GM18858 (cell line): ENCODE data around the gene MMP17.

Experiments used
- ATAC-seq: cut with Tn5 transposase; IDR thresholded peaks from one replicate; pipeline ENCODE4 v1.9.1; 2021; ENCODE audit not compliant: unreplicated experiment

MMP17 gene

GRCh38 chr12:131829791-131830334 is 1.7 kb downstream of the MMP17 start:
- no peak for ATAC-seq

DNA sequence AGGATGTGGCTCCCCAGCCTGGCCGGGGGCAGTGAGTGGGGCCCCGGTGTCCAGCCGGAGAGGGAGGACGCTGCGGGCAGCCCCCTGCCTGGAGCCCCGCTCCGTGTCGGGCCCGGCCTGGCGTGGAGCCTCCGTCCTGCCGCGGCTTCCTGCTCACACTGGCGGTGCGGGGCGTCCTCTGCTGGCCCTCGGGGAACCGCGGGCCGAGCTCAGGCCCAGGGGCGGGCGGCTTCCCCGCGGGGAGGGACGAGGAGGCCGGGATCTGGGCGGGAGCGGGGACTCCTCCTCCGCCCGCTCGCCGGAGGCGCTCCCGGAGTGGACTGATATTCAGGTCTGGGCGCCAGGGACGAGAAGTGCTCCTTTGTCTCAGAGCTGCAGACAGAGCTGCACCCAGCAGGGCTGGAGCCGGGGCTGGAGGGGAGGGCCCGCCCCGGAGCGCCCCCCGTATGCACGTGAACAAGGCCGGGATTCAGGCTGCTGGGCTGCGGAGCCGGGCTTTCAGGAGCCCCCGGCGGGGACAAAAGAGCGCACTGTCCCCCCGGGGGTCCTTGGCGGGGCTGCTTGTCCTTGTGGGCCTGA is 2.2 kb downstream of the MMP17 start:
- no peak for ATAC-seq

DNA sequence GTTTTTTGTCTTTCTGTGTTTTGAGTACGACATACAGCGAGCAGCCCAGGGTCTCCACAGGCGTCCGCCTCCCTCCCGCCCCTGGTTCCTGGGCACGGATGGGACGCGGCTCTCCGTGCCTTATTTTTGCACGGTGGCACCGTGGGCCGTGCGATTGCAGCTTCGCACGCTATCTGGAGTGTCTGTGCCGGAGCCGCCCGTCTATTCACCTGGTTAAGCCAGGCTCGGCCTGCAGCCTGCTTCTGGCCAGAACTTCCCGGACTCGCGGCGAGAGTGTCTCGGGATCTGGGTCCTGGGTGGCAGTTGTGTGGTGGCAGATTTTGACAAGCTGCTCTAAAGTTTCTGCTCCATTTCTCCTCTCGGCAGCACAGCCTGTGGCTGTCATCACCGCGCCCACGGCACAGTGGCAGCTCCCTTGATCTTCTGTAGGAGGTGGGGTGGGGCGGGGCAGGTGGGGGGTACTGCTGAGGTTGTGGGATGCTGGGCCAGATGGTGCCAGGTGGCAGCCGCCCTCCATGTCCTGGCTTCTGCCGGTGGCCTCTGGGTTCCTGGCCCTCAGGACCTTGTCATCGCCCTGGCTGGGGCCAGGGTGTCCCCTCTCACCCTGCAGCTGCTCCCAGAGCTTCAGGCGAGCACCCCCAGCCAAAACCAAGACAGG is 2.9 kb downstream of the MMP17 start:
- ATAC-seq: no peak

- no peak for ATAC-seq
Measured at GRCh38 chr12:131831635-131832041, 3.4 kb downstream of the MMP17 start.

DNA sequence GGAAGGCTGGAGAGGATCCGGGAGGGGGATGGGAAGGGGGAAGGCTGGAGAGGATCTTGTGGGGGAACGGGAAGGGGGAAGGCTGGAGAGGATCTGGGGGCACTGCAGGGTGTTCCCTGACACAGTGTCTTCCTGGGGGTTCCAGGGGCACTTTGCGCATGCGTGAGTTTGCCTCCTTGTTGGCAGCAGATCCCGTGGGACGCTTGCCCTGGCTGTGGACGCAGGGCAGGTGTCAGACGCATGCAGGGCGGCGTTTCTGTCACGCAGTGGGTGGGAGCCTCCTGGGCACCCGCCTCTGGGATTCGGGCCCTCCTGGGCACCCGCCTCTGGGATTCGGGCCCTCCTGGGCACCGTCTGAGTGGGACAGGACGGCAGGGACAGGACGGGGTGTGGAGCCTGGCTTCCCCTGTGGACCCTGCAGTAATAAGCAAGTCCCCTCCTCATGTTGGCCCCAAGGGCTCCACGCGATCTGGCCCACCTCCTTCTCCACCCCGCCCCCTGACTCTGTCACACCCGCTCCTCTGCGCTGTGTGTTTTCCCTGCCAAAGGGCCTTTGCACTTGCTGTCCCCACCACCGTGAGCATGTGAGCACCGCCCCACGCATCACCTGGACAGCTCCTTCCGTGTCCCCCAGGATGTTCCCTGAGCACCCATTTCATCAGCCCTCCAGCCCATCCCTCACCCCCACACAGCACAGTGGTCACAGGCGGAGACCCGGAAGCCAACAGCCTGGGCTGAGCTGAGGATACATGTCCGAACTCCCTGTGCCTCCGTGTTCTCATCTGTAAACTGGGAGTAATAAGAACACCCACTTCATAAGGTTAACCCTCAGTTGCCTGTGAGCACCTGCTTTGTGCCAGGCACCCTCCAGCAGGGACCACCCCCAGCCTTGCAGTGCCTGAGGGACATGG is 4.4 kb downstream of the MMP17 start:
- no peak for ATAC-seq

DNA sequence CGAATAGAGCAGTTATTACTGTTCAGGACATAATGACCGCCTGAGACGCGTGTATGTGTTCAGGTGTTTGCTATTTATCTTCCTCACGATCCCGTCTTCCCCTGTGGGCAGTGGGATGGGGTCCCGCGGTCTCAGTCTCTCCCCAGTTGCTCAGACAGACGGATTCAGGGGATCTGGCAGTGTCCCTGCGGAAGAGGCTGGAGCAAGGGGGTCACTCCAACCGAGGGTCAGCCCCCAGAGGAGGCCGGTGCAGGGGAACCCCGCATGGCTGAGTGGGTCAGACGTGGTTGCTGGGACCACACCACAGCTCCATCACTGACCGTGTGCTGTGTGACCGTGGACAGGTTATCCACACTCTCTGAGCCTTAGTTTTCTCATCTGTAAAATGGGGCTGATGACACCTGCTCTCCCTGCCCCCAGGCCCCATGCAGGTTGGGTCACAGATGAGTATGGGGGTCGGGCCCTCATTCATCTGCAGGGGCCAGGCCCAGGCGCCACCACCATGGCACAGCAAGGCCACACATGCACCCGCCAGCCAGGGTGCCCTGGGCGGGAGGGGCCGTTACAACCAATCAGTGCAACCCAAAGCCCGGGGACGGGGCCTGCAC is 5.2 kb downstream of the MMP17 start:
- ATAC-seq: no peak

GRCh38 chr12:131833896-131834641 is 5.9 kb downstream of the MMP17 start:
- ATAC-seq: no peak

- ATAC-seq: no peak
Measured at GRCh38 chr12:131834798-131835615, 6.8 kb downstream of the MMP17 start.

DNA sequence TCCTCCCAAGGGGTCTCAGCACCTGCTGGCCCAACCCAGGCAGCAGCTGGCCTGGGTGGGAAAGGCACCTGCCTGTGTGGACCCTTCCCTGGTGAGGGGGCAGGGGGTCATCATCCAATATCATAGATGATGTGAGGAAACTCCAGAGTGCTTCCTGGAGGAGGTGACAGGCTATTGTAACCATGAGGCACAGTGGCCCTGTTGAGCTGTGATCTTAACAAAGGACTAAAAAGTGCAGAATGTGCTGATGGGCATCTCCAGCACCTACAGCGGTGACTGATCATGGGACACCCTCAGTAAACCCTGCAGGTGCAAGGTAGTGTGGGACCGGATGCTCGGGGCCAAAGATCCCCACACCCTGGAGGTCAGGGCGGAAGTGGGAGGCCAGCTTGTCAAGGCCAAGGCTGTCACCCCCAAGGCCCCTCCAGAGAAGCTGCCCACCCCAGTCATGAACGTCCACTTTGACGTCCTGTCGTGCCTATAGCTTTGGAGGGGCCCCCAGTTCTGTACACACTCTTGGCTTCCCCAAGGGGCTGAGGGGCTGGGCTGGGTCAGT is 7.5 kb downstream of the MMP17 start:
- no peak for ATAC-seq

DNA sequence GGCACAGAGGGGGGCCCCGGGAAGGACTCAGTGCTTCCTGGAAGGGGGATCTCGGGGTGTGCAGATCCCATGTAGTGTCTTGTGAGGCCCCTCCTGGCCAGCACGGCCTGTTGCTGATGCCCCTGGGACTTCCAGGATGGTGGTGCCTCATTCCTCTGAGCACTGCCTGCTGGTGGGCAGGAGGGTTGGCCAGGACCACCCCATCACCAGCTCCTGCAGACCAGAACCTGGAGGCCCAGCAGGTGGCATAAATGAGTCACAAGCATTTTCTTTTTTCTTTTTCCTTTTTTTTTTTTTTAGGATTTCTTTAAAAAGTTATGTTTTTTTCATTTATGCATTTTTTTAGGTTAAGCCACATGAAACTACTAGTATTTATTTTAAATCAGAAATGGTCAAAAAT is 8.0 kb downstream of the MMP17 start:
- ATAC-seq: no peak

DNA sequence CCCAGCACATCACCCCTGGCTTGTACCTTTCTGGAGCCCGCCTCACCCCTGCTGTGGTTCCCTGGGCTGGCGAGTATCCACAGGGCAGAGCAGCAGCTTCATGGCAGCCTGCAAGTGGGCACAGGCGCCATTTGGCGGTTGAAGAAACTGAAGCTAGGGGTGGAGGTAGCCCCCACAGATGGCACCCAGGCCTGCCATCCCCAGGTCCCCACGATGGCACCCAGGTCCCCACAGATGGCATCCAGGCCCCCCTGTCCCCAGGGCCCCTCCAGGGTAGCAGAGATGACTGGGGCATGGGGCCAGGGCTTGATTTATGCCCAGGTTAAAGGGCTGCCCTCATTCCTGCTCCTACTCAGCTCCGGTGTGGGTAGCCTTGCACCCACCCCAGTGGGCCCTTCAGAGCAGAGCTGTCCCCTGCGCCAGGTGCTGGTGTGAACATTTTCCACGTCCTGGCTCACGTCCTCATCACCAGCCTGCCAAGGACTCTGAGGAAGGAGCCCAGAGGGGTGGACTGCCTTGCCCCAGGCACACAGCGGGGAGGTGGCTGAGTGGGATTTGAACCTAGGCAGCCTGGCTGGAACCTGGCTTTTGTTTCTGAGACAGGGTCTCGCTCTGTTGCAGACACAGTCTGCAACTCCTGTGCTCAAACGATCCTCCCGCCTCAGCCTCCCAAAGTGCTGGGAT is 8.7 kb downstream of the MMP17 start:
- ATAC-seq: no peak

DNA sequence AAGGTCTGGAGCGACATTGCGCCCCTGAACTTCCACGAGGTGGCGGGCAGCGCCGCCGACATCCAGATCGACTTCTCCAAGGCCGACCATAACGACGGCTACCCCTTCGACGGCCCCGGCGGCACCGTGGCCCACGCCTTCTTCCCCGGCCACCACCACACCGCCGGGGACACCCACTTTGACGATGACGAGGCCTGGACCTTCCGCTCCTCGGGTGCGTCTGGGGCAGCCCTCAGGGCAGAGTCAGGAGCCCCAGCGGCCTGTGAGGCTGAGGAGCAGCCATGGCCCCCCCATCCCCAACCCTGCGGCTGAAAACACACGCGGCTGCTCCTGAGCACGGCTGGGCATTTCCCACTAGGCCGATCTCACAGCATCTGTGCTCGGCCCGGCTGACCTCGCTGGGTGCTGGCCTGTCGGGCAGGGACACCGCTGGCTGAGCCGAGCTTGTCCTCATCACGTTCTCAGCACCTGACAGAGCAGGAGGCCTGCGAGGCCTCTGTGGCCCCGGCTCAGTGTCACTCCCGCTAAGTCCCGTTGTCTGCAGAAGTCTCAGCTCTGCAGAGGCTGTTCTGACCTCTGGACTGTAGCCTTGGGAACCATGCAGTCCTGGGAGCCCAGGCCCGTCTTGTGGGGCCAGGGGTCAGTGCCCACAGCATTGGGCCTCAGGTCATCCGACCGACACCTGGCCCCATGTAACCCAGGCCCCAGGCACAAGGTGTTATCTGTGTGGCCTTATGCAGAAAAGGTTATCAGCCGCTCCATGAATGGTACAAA is 12.6 kb downstream of the MMP17 start:
- no peak for ATAC-seq

DNA sequence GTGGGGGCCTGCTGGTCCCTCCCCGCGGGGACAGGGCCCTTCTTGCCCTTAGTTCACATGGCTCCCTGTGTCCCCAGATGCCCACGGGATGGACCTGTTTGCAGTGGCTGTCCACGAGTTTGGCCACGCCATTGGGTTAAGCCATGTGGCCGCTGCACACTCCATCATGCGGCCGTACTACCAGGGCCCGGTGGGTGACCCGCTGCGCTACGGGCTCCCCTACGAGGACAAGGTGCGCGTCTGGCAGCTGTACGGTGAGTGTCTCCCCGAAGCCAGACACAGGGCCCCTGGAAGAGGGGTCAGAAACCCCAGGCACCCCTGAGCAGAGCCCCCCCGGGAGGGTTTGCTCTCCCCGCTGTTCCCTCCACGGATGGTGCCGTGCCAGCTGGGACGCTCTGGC is 13.4 kb downstream of the MMP17 start:
- no peak for ATAC-seq

- ATAC-seq: no peak
Measured at GRCh38 chr12:131842169-131842568, 14.0 kb downstream of the MMP17 start.

GRCh38 chr12:131843527-131843926 is 15.3 kb downstream of the MMP17 start:
- ATAC-seq: no peak

DNA sequence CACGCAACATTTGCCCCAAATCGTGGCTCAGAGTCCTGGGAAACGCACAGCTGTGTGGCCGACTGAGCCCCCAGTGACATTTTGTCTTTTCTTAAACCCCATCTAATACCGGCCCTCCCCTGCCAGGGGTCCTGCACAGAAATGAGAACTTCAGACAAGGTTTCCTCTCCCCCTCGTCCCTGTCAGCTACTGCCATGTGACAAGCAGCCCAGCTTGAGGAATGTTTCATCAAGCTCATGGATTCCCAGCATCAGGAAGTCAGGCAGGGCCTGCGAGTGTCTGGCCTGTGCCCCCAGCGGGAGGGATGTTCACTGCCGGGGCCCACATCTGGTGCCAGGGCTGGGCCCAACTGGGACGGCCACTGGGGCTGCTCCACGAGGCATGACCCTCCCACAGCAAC is 15.9 kb downstream of the MMP17 start:
- no peak for ATAC-seq

- no peak for ATAC-seq
Measured at GRCh38 chr12:131844656-131845055, 16.5 kb downstream of the MMP17 start.

DNA sequence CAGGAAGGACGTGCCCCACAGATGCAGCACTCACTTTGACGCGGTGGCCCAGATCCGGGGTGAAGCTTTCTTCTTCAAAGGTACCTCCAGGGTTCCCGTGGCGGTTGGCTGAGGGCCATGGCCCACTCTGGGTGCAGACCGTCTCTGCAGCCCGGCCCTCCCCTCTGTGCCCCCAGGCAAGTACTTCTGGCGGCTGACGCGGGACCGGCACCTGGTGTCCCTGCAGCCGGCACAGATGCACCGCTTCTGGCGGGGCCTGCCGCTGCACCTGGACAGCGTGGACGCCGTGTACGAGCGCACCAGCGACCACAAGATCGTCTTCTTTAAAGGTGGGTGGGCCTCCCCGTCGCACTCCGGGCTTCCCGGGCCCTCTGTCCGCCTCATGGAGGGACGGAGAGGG is 16.9 kb downstream of the MMP17 start:
- ATAC-seq: no peak
